HEK293 (cell line): ENCODE results near the gene CRACR2A.

ENCODE experiments used
- CTCF ChIA-PET: fragments of 350-600 bp; formaldehyde crosslinking; extraction: SDS; loops from one replicate; lab custom pipeline; 2021; ENCODE audit warnings: antibody characterized with exemption; lab: Yijun Ruan, JAX
- POLR2A ChIA-PET: fragments of 300-600 bp; formaldehyde crosslinking; extraction: SDS; loops from one replicate; lab custom pipeline; 2020; ENCODE audit warnings: antibody characterized with exemption, inconsistent platforms; lab: Yijun Ruan, JAX
- H3K27ac ChIP-seq: fragments of 200-500 bp; sonication (Bioruptor generic); 2 replicates; pipeline ENCODE4 v1.5.1; 2014; ENCODE audit warnings: low read depth, low read length, control low read depth, inconsistent platforms; ENCODE audit errors: extremely low read depth
- H3K36me3 ChIP-seq, 2 experiments: fragments of 200-500 bp in 1 of 2; sonication (Bioruptor generic) in 1 of 2; 1 replicate in 1 of 2; 2 replicates in 1 of 2; pipeline ENCODE4 v1.5.1; 2014 to 2017; ENCODE audit warnings: inconsistent platforms in 2 of 2, low read length in 2 of 2; ENCODE audit not compliant: control insufficient read depth in 2 of 2, insufficient read depth in 1 of 2
- H3K4me1 ChIP-seq: fragments of 200-500 bp; sonication (Bioruptor generic); 2 replicates; pipeline ENCODE4 v1.5.1; 2014; ENCODE audit warnings: mild to moderate bottlenecking, low read length, inconsistent platforms; ENCODE audit not compliant: control insufficient read depth, insufficient read depth
- H3K4me3 ChIP-seq: 2 replicates; pipeline ENCODE4 v1.5.1; 2011; ENCODE audit warnings: low read depth, mild to moderate bottlenecking, control low read depth, low read length, moderate library complexity
- H3K9me3 ChIP-seq: fragments of 200-500 bp; sonication (Bioruptor generic); 2 replicates; pipeline ENCODE4 v1.5.1; 2014; ENCODE audit warnings: low read depth, low read length, inconsistent platforms; ENCODE audit not compliant: control insufficient read depth, insufficient read depth
- GLI4 ChIP-seq: fragments of 450-650 bp; formaldehyde crosslinking; IDR thresholded peaks from 2 replicates; pipeline ENCODE4 v1.5.1; 2016; ENCODE audit warnings: missing biosample characterization, missing genetic modification characterization
- HOXC10 ChIP-seq: sonication (generic); formaldehyde crosslinking; IDR thresholded peaks from 2 replicates; pipeline ENCODE4 v1.8.1; 2023; ENCODE audit warnings: mild to moderate bottlenecking, missing genetic modification reagents
- IKZF3 ChIP-seq: fragments of 450-650 bp; IDR thresholded peaks from 2 replicates; pipeline ENCODE4 v1.5.0; 2018; ENCODE audit warnings: missing biosample characterization, mild to moderate bottlenecking, missing genetic modification characterization, moderate library complexity
- RBAK ChIP-seq: fragments of 450-650 bp; formaldehyde crosslinking; IDR thresholded peaks from 2 replicates; pipeline ENCODE4 v1.5.1; 2016; ENCODE audit warnings: missing biosample characterization, missing genetic modification characterization
- SALL2 ChIP-seq: fragments of 450-650 bp; formaldehyde crosslinking; IDR thresholded peaks from 2 replicates; pipeline ENCODE4 v1.5.0; 2017; ENCODE audit warnings: missing biosample characterization, mild to moderate bottlenecking, missing genetic modification characterization, borderline replicate concordance
- WT1 ChIP-seq: fragments of 450-650 bp; formaldehyde crosslinking; IDR thresholded peaks from 2 replicates; pipeline ENCODE4 v1.5.1; 2016; ENCODE audit warnings: missing biosample characterization, missing genetic modification characterization
- YY1 ChIP-seq: fragments of 450-650 bp; formaldehyde crosslinking; IDR thresholded peaks from 2 replicates; pipeline ENCODE4 v1.5.1; 2018; ENCODE audit warnings: missing biosample characterization, missing genetic modification characterization
- ZBTB8A ChIP-seq: fragments of 450-650 bp; formaldehyde crosslinking; IDR thresholded peaks from 2 replicates; pipeline ENCODE4 v1.5.1; 2016; ENCODE audit warnings: missing biosample characterization, missing genetic modification characterization
- ZFP69B ChIP-seq: fragments of 450-650 bp; formaldehyde crosslinking; IDR thresholded peaks from 2 replicates; pipeline ENCODE4 v1.5.1; 2016; ENCODE audit warnings: missing biosample characterization, missing genetic modification characterization
- ZNF112 ChIP-seq: fragments of 450-650 bp; formaldehyde crosslinking; IDR thresholded peaks from 2 replicates; pipeline ENCODE4 v1.5.0; 2017; ENCODE audit warnings: missing biosample characterization, missing genetic modification characterization
- ZNF138 ChIP-seq: fragments of 450-650 bp; formaldehyde crosslinking; IDR thresholded peaks from 2 replicates; pipeline ENCODE4 v1.5.1; 2016; ENCODE audit warnings: missing biosample characterization, missing genetic modification characterization, borderline replicate concordance
- ZNF16 ChIP-seq: fragments of 450-650 bp; formaldehyde crosslinking; IDR thresholded peaks from 2 replicates; pipeline ENCODE4 v1.5.1; 2016; ENCODE audit warnings: low read depth, missing biosample characterization, missing genetic modification characterization
- ZNF169 ChIP-seq: fragments of 450-650 bp; formaldehyde crosslinking; IDR thresholded peaks from 2 replicates; pipeline ENCODE4 v1.5.1; 2016; ENCODE audit warnings: missing biosample characterization, missing genetic modification characterization
- ZNF184 ChIP-seq: fragments of 450-650 bp; IDR thresholded peaks from 2 replicates; pipeline ENCODE4 v1.5.1; 2018; ENCODE audit warnings: missing biosample characterization, mild to moderate bottlenecking, missing genetic modification characterization
- ZNF19 ChIP-seq: fragments of 450-650 bp; formaldehyde crosslinking; IDR thresholded peaks from 2 replicates; pipeline ENCODE4; 2016; ENCODE audit warnings: missing biosample characterization, missing genetic modification characterization, low read depth
- ZNF223 ChIP-seq: fragments of 450-650 bp; formaldehyde crosslinking; IDR thresholded peaks from 2 replicates; pipeline ENCODE4 v1.5.1; 2016; ENCODE audit warnings: missing biosample characterization, missing genetic modification characterization
- ZNF239 ChIP-seq: fragments of 450-650 bp; formaldehyde crosslinking; IDR thresholded peaks from 2 replicates; pipeline ENCODE4 v1.5.1; 2016; ENCODE audit warnings: missing biosample characterization, missing genetic modification characterization
- ZNF292 ChIP-seq: fragments of 450-650 bp; formaldehyde crosslinking; IDR thresholded peaks from 2 replicates; pipeline ENCODE4 v1.5.1; 2016; ENCODE audit warnings: low read depth, missing biosample characterization, missing genetic modification characterization, borderline replicate concordance
- ZNF335 ChIP-seq: fragments of 450-650 bp; formaldehyde crosslinking; conservative IDR thresholded peaks from 2 replicates; pipeline ENCODE4 v1.5.1; 2016; ENCODE audit warnings: missing biosample characterization, missing genetic modification characterization
- ZNF366 ChIP-seq: fragments of 450-650 bp; formaldehyde crosslinking; conservative IDR thresholded peaks from 2 replicates; pipeline ENCODE4 v1.5.1; 2016; ENCODE audit warnings: missing biosample characterization, missing genetic modification characterization
- ZNF37A ChIP-seq: fragments of 450-650 bp; IDR thresholded peaks from 2 replicates; pipeline ENCODE4 v1.5.1; 2018; ENCODE audit warnings: missing biosample characterization, missing genetic modification characterization
- ZNF394 ChIP-seq: fragments of 450-650 bp; formaldehyde crosslinking; IDR thresholded peaks from 2 replicates; pipeline ENCODE4 v1.5.1; 2016; ENCODE audit warnings: missing biosample characterization, missing genetic modification characterization, mild to moderate bottlenecking, moderate library complexity, borderline replicate concordance
- ZNF561 ChIP-seq: fragments of 450-650 bp; IDR thresholded peaks from 2 replicates; pipeline ENCODE4 v1.5.1; 2018; ENCODE audit warnings: missing biosample characterization, missing genetic modification characterization, borderline replicate concordance
- ZNF596 ChIP-seq: fragments of 450-650 bp; IDR thresholded peaks from 2 replicates; pipeline ENCODE4 v1.5.0; 2018; ENCODE audit warnings: missing biosample characterization, mild to moderate bottlenecking, missing genetic modification characterization, moderate library complexity
- ZNF626 ChIP-seq: fragments of 450-650 bp; sonication (Bioruptor Pico); formaldehyde crosslinking; IDR thresholded peaks from 2 replicates; pipeline ENCODE4 v1.5.1; 2018; ENCODE audit warnings: missing biosample characterization, missing genetic modification characterization, inconsistent platforms
- ZNF677 ChIP-seq: fragments of 450-650 bp; IDR thresholded peaks from 2 replicates; pipeline ENCODE4 v1.5.0; 2018; ENCODE audit warnings: missing biosample characterization, mild to moderate bottlenecking, missing genetic modification characterization, moderate library complexity
- ZNF792 ChIP-seq: fragments of 450-650 bp; formaldehyde crosslinking; IDR thresholded peaks from 2 replicates; pipeline ENCODE4 v1.5.1; 2016; ENCODE audit warnings: missing biosample characterization, missing genetic modification characterization
- TF ChIP-seq, protein P1 (sequence below): fragments of 450-650 bp; formaldehyde crosslinking; IDR thresholded peaks from 2 replicates; pipeline ENCODE4 v1.5.1; 2016; ENCODE audit warnings: missing biosample characterization, missing genetic modification characterization

The CRACR2A gene

GRCh38 chr12:3685830-3686229, 67.1 kb downstream of the CRACR2A start:
- Histone ChIP-seq H3K4me1 (no peaks in the 10 kb centered on the region), H3K27ac (no peak overlapping the region), H3K9me3 (no peaks in the 10 kb centered on the region), H3K4me3 (no peak overlapping the region), H3K36me3 (no peaks in the 10 kb centered on the region)
- ChIA-PET POLR2A (no interaction called here), CTCF (no interaction called here)
- no peak for TF ChIP-seq ZNF19 (tag by site-specific recombination)
- no peak for TF ChIP-seq IKZF3
- TF ChIP-seq ZNF223 (tag by site-specific recombination), result no peak
- TF ChIP-seq ZNF184 (tag by site-specific recombination), result no peak
- no peak for TF ChIP-seq HOXC10 (CRISPR knock-in tag)
- no peak for TF ChIP-seq ZNF394 (tag by site-specific recombination)
- TF ChIP-seq ZNF626, result no peak
- no peak for TF ChIP-seq ZNF677 (tag by site-specific recombination)

DNA sequence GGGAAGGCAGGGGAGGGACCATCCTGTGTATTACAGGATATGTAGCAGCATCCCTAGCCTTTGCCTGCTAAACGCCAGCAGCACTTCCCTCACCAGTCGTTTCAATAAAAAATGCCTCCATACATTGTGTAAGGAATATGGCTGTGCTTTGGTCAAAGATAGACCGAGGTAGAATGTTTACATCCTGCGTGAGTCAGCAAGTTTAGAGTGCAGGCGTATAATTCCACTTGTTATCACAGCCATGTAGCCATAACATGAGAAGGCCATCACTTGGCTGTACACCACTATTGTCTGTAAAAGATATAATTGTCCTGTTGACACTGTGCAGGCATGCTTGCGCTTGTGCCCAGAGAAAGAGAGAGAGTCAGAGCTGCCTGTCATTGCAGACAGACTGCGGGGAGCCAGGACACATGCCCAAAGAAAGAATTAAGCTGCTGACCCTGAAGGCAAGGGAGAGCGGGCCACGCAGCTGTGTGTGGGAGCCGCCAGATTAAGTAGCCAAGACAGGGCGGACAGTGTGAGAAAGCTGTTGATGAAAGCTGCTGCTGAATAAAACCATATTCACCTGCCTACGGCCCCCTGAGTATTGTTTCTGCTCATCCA, 68.4 kb downstream of the CRACR2A start:
- H3K9me3 ChIP-seq, result no peaks in the 10 kb centered on the region
- H3K36me3 ChIP-seq, result no peaks in the 10 kb centered on the region
- POLR2A ChIA-PET, result no interaction called here
- TF ChIP-seq YY1 (tag by site-specific recombination) (no peak), ZNF792 (no peak), ZNF366 (tag by site-specific recombination) (no peak), WT1 (no peak), ZNF138 (no peak), SALL2 (tag by site-specific recombination) (no peak), ZNF292 (tag by site-specific recombination) (no peak), ZBTB8A (tag by site-specific recombination) (no peak), ZNF335 (tag by site-specific recombination) (no peak), ZFP69B (tag by site-specific recombination) (no peak), GLI4 (no peak), RBAK (no peak), ZNF561 (no peak), ZNF16 (tag by site-specific recombination) (no peak), ZNF596 (tag by site-specific recombination) (no peak), ZNF37A (tag by site-specific recombination) (no peak), ZNF239 (tag by site-specific recombination) (no peak), ZNF112 (no peak), ZNF169 (tag by site-specific recombination) (no peak)
- TF ChIP-seq, protein P1, sequence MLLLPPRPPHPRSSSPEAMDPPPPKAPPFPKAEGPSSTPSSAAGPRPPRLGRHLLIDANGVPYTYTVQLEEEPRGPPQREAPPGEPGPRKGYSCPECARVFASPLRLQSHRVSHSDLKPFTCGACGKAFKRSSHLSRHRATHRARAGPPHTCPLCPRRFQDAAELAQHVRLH (tag by site-specific recombination), result no peak
- TF ChIP-seq, all 188 proteins: peak for 0
- Histone ChIP-seq H3K4me3 (no peak overlapping the region), H3K4me1 (no peaks in the 10 kb centered on the region), H3K27ac (no peak overlapping the region)
- CTCF ChIA-PET, result interaction anchor here (0.9 kb wide), 1 partner anchor 93 kb away, joined by 4 read pairs; no protein-coding TSS in a partner anchor
